ENCODE measurements around the gene GULP1. TPM values are rescaled to one million over a fixed set of nuclear protein-coding genes. Genes with fewer than 3 reads are reported as not detected.

Gene GULP1
- total and polyA plus RNA-seq, 3 donors from 2014 or later: 76.2 to 90.3 (median 78.5) TPM

DNA sequence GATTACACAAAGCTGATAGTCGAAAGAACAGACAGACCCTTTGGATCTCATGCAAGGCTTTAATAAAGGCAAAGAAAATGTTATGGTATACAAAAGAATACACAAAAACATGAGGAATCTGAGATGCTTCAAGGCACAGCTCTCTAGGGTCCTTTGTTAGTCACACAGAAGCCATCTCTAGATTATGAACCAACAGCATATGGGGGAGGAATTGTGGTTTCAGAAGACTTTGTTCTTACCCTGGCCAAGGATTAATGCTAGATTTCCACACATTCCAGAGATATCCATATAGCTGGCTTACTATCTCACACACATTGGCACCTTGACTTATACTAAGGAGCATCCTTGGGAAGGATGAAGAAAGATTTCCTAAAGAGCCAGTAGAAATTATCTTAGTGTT, 206.1 kb downstream of the GULP1 start:
- Histone ChIP-seq H3K9me3 (no peaks in the 10 kb centered on the region), H3K4me1 (no peaks in the 10 kb centered on the region), H3K27ac (no peak overlapping the region), H3K36me3 (ENCODE audit: low read depth, missing control alignments) (no peaks in the 10 kb centered on the region), H3K27me3 (no peaks in the 10 kb centered on the region), H3K4me3 (no peak overlapping the region)
- intact Hi-C loops (cut with DNase I; ENCODE audit: low total_unique reads): no loop called here
- TF ChIP-seq CTCF (IDR thresholded peaks at IDR 0.05) (no peak), POLR2A (IDR thresholded peaks at IDR 0.05) (no peak)
- WGBS, 2 donors: 95% methylated on average over 1 of the region's 1 CpG
- DNase-seq: no peak

DNA sequence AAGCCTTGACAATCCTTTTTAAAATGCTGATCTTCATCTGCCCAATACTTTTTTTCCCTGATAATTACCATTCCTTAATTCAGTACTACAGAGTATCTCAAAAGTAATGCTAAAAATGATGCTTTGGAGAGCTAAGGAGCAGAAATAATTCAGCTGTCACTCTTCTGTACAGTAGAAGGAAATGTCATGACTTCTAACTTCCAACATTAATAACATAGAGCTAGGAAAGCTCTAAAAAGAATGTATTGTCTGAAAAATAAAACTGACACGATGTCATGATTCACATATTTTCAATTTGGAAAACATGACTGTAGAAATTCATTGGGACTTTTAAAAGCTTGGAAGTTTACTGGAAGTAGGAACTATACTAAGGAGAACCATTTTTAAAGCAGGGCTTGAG, 212.3 kb downstream of the GULP1 start:
- H3K36me3 ChIP-seq (ENCODE audit: low read depth, missing control alignments): no peaks in the 10 kb centered on the region
- TF ChIP-seq CTCF (IDR thresholded peaks at IDR 0.05) (no peak), POLR2A (IDR thresholded peaks at IDR 0.05) (no peak)
- WGBS, 2 donors: 78 to 80% methylated on average over 1 of the region's 1 CpG
- intact Hi-C loops (cut with DNase I; ENCODE audit: low total_unique reads): no loop called here
- H3K4me1 ChIP-seq: no peaks in the 10 kb centered on the region
- no peak overlapping the region for H3K27ac ChIP-seq
- H3K27me3 ChIP-seq: no peaks in the 10 kb centered on the region
- no peaks in the 10 kb centered on the region for H3K9me3 ChIP-seq
- DNase-seq: no peak
- H3K4me3 ChIP-seq: no peak overlapping the region

DNA sequence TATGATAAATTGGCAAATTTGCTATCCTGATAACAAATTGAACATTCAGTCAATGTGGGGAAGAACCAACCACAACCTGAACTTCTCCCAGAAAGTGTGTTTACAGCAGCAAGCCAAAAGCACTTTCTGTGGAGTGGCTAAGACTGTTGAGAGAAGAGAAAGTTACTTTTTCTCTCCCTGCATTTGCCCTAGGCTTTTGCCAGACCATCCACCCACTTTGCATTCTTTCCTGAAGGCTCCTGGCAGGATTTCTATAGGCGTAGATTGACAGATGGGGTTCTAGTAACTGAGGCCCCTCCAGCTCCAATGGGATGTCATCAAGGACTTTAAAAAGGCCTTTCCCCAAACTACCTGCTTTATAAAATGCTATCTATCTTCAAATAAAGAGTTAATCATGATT, 215.2 kb downstream of the GULP1 start:
- no peak for DNase-seq
- TF ChIP-seq CTCF (IDR thresholded peaks at IDR 0.05) (no peak), POLR2A (IDR thresholded peaks at IDR 0.05) (no peak)
- Histone ChIP-seq H3K4me3 (no peak overlapping the region), H3K4me1 (no peaks in the 10 kb centered on the region), H3K36me3 (ENCODE audit: low read depth, missing control alignments) (no peaks in the 10 kb centered on the region), H3K9me3 (no peaks in the 10 kb centered on the region), H3K27ac (no peak overlapping the region), H3K27me3 (no peaks in the 10 kb centered on the region)
- 96 to 100% methylated on average over 1 of the region's 1 CpG for WGBS, 2 donors
- intact Hi-C loops (cut with DNase I; ENCODE audit: low total_unique reads): no loop called here

- no peak for TF ChIP-seq CTCF (IDR thresholded peaks at IDR 0.05)
- TF ChIP-seq POLR2A (IDR thresholded peaks at IDR 0.05): no peak
- H3K27ac ChIP-seq: no peak overlapping the region
- no peak overlapping the region for H3K4me3 ChIP-seq
- no peaks in the 10 kb centered on the region for H3K36me3 ChIP-seq (ENCODE audit: low read depth, missing control alignments)
- H3K27me3 ChIP-seq: no peaks in the 10 kb centered on the region
- H3K9me3 ChIP-seq: no peaks in the 10 kb centered on the region
- intact Hi-C loops (cut with DNase I; ENCODE audit: low total_unique reads): no loop called here
- no peak for DNase-seq
- WGBS, 2 donors: 60 to 71% methylated on average over 2 of the region's 2 CpGs
- no peaks in the 10 kb centered on the region for H3K4me1 ChIP-seq
Measured at GRCh38 chr2:188511346-188511745, 219.7 kb downstream of the GULP1 start.

DNA sequence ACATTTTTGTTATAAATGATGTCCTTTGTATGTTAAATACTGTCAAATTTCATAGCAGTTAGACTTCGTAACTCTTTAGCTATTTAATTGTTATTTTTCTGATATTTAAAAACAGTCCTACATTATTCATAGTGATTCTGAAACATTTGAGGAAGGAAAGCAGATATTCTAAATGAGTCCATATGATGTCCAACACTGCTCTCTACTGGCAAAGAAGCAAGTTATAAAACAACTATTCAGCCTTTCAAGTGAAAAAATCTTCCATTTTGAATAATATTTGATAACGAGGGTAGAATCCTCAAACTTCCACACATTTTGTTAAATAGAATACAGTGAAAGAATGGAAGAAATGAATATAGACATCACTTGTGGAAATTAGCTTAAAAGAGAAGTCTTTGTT, 220.8 kb downstream of the GULP1 start:
- H3K36me3 ChIP-seq (ENCODE audit: low read depth, missing control alignments): no peaks in the 10 kb centered on the region
- intact Hi-C loops (cut with DNase I; ENCODE audit: low total_unique reads): no loop called here
- no peaks in the 10 kb centered on the region for H3K4me1 ChIP-seq
- H3K9me3 ChIP-seq: no peaks in the 10 kb centered on the region
- H3K27me3 ChIP-seq: no peaks in the 10 kb centered on the region
- TF ChIP-seq CTCF (IDR thresholded peaks at IDR 0.05) (peak; percentile 16 to 49 (median 19)), POLR2A (IDR thresholded peaks at IDR 0.05) (no peak)
- no peak overlapping the region for H3K27ac ChIP-seq
- WGBS, 2 donors: 24 to 33% methylated on average over 2 of the region's 2 CpGs
- no peak overlapping the region for H3K4me3 ChIP-seq
- DNase-seq: no peak

Measured in testis (tissue), 3 donors.